ENCODE results near the gene SPDYE8. TPM values are rescaled to one million over a fixed set of nuclear protein-coding genes. Genes with fewer than 3 reads are reported as not detected.

Gene SPDYE8
- total and polyA plus RNA-seq, 5 donors from 2014 or later, result 0.15 TPM; not detected in 4

Other genes with a start within 250 kb of the SPDYE8 start
- gene TYW1B, start 201.6 kb downstream of the SPDYE8 start, total RNA-seq, result 9.8 TPM
- gene TYW1B, start 201.6 kb downstream of the SPDYE8 start, polyA plus RNA-seq, result 1 to 10 TPM in 1 of 4 donors, under 1 TPM in 3; 0.46 to 1.3 (median 0.79) TPM
- gene POM121, start 104.7 kb downstream of the SPDYE8 start, total RNA-seq, result 66.9 TPM
- 1 to 10 TPM; 6.1 to 8.9 (median 7.8) TPM for gene POM121, start 104.7 kb downstream of the SPDYE8 start, polyA plus RNA-seq
- gene TRIM74, start 60.3 kb downstream of the SPDYE8 start, total RNA-seq, result 3.3 TPM
- not detected for gene TRIM74, start 60.3 kb downstream of the SPDYE8 start, polyA plus RNA-seq
- not detected for gene SPDYE11, start 28.1 kb upstream of the SPDYE8 start, total RNA-seq
- gene SPDYE11, start 28.1 kb upstream of the SPDYE8 start, polyA plus RNA-seq, result under 1 TPM in 1 of 4 donors, not detected in 3; 0.15 TPM
- not detected for gene SPDYE9, start 56.3 kb upstream of the SPDYE8 start, total RNA-seq
- gene SPDYE9, start 56.3 kb upstream of the SPDYE8 start, polyA plus RNA-seq, result under 1 TPM in 1 of 4 donors, not detected in 3; 0.15 TPM

Measured in CD4-positive, CD25-positive, alpha-beta regulatory T cell (primary cell).